Endothelial cell of umbilical vein (primary cell): ENCODE data around the gene TFF1.

Experiments
- EZH2 ChIP-seq: IDR thresholded peaks from 2 replicates; pipeline ENCODE4 v1.6.1; 2012; ENCODE audit warnings: borderline replicate concordance, low read depth, mild to moderate bottlenecking, moderate library complexity, low read length, inconsistent platforms; ENCODE audit not compliant: severe bottlenecking
- JUN ChIP-seq: IDR thresholded peaks from 2 replicates; pipeline ENCODE4 v1.6.1; 2011; ENCODE audit warnings: borderline replicate concordance, low read depth; ENCODE audit not compliant: insufficient read length, insufficient read depth
- MYC ChIP-seq: IDR thresholded peaks from one replicate; pipeline ENCODE4 v1.6.1; 2011; ENCODE audit warnings: mild to moderate bottlenecking, low read depth, low read length
- POLR2A ChIP-seq: IDR thresholded peaks from 2 replicates; pipeline ENCODE4 v1.6.1; 2012; ENCODE audit warnings: low read depth, mild to moderate bottlenecking, control low read depth, low read length
- POLR2AphosphoS5 ChIP-seq: IDR thresholded peaks from 2 replicates; pipeline ENCODE4 v1.6.1; 2012; ENCODE audit warnings: low read depth, mild to moderate bottlenecking, control low read depth, low read length, moderate library complexity; ENCODE audit not compliant: insufficient read depth
- TF ChIP-seq, protein P1 (sequence below), 2 donors: IDR thresholded peaks; 1 replicate in 1 of 2; 2 replicates in 1 of 2; pipeline ENCODE4 v1.5.1; 2011; ENCODE audit warnings: low read length in 2 of 2, mild to moderate bottlenecking in 2 of 2, moderate library complexity in 2 of 2, control low read depth in 1 of 2, inconsistent platforms in 1 of 2, low read depth in 1 of 2; ENCODE audit not compliant: insufficient read depth in 1 of 2; ENCODE audit errors: extremely low read depth in 1 of 2
- TF ChIP-seq, protein P2 (sequence below): IDR thresholded peaks from 2 replicates; pipeline ENCODE4 v1.6.1; 2011; ENCODE audit not compliant: insufficient read depth, insufficient read length

DNA sequence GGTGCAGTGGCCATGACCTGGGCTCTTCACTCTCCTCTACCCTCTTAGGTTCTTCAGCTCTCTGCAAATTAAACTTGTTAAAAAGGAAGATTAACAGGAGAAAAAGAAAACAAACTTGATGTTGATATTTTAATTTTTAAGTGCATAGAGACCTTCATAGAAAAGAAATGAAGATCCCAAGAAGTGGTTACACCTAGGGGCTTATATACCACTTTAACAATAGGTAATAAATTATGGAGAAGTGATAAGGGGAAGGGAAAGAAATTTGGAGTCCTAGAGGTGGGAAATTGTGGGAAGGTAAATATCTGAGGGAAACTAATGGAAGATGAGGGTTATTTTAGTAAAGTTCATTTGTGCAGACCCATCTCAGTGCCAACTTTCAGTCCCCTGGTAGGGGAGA, 34.7 kb downstream of the TFF1 start:
- TF ChIP-seq EZH2, result no peak
- TF ChIP-seq, protein P1, sequence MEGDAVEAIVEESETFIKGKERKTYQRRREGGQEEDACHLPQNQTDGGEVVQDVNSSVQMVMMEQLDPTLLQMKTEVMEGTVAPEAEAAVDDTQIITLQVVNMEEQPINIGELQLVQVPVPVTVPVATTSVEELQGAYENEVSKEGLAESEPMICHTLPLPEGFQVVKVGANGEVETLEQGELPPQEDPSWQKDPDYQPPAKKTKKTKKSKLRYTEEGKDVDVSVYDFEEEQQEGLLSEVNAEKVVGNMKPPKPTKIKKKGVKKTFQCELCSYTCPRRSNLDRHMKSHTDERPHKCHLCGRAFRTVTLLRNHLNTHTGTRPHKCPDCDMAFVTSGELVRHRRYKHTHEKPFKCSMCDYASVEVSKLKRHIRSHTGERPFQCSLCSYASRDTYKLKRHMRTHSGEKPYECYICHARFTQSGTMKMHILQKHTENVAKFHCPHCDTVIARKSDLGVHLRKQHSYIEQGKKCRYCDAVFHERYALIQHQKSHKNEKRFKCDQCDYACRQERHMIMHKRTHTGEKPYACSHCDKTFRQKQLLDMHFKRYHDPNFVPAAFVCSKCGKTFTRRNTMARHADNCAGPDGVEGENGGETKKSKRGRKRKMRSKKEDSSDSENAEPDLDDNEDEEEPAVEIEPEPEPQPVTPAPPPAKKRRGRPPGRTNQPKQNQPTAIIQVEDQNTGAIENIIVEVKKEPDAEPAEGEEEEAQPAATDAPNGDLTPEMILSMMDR (IDR thresholded peaks at IDR 0.05; ENCODE audit: extremely low read depth in 1 of 2, insufficient read depth in 1 of 2, low read depth in 1 of 2, low read length in 2 of 2), result no peak
- no peak for TF ChIP-seq POLR2A
- no peak for TF ChIP-seq POLR2AphosphoS5
- no peak for TF ChIP-seq MYC
- no peak for TF ChIP-seq JUN
- TF ChIP-seq, protein P2, sequence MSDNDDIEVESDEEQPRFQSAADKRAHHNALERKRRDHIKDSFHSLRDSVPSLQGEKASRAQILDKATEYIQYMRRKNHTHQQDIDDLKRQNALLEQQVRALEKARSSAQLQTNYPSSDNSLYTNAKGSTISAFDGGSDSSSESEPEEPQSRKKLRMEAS, result no peak
